ENCODE results near the gene LAD1.

The LAD1 gene

DNA sequence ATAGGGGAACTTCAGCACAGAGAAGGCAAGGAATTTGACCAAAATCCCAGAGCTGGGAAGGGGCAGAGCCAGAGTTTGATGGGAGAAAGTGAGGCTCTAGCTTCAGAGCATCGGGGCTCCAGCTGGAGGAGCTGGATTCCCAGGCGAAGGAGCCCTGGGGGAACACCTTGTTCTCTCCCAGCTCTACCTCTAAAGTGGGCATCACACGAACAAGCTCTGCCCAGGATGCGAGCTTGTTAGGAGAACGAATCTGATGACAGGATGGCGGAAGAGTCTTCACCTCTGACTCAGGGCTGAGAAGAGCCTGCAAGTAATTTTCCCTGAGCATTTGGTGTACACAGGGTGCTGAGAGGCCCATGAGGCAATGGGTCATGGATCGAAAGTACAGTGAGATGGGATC lies 43.7 kb downstream of the LAD1 start:
- Histone ChIP-seq H3F3A (ENCODE audit: insufficient read depth, low read length) (no peaks in the 10 kb centered on the region), H3K79me2 (ENCODE audit: insufficient read depth, low read length) (no peaks in the 10 kb centered on the region), H3K27me3 (ENCODE audit: insufficient read depth, low read length) (no peaks in the 10 kb centered on the region), H3K9me2 (ENCODE audit: low read depth, low read length) (no peaks in the 10 kb centered on the region), H3K9me3 (ENCODE audit: low read length) (no peaks in the 10 kb centered on the region), H2AFZ (ENCODE audit: low read length) (no peak overlapping the region), H3K27ac (ENCODE audit: low read depth, low read length, poor library complexity, severe bottlenecking) (no peak overlapping the region), H4K20me1 (ENCODE audit: insufficient read depth, low read length) (no peaks in the 10 kb centered on the region), H3K36me3 (ENCODE audit: insufficient read depth, low read length) (no peaks in the 10 kb centered on the region), H3K4me1 (ENCODE audit: insufficient read depth, low read length, severe bottlenecking) (no peaks in the 10 kb centered on the region), H3K4me2 (ENCODE audit: low read length) (no peak overlapping the region), H3K9ac (ENCODE audit: low read length) (no peak overlapping the region), H3K4me3 (ENCODE audit: low read depth, low read length, poor library complexity, severe bottlenecking) (no peak overlapping the region)
- no peak for TF ChIP-seq EZH2 (IDR thresholded peaks at IDR 0.05; ENCODE audit: borderline replicate concordance, low read length)
- TF ChIP-seq, protein P1, sequence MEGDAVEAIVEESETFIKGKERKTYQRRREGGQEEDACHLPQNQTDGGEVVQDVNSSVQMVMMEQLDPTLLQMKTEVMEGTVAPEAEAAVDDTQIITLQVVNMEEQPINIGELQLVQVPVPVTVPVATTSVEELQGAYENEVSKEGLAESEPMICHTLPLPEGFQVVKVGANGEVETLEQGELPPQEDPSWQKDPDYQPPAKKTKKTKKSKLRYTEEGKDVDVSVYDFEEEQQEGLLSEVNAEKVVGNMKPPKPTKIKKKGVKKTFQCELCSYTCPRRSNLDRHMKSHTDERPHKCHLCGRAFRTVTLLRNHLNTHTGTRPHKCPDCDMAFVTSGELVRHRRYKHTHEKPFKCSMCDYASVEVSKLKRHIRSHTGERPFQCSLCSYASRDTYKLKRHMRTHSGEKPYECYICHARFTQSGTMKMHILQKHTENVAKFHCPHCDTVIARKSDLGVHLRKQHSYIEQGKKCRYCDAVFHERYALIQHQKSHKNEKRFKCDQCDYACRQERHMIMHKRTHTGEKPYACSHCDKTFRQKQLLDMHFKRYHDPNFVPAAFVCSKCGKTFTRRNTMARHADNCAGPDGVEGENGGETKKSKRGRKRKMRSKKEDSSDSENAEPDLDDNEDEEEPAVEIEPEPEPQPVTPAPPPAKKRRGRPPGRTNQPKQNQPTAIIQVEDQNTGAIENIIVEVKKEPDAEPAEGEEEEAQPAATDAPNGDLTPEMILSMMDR (IDR thresholded peaks at IDR 0.05; ENCODE audit: low read length) = no peak

DNA sequence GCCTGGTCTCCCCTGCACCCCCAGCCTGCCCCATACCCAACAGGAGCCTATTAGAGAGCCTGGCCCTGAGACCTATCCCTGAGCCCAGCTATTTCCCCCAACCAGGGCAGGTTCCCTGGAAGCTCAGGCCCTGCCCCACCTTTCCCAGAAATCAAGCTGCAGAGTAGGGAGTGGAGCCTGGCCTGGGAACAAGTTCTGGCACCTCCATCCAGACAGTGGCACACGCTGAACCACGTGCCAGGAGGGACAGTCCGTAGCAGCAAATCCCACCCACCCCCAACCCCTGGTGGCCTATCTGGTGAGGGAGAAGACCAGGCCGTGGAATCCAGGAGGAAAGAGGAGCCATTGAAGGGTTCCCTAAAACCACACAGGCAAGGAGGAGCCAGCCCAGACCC lies 44.2 kb downstream of the LAD1 start:
- TF ChIP-seq, protein P1 (IDR thresholded peaks at IDR 0.05; ENCODE audit: low read length) = no peak
- no peak for TF ChIP-seq EZH2 (IDR thresholded peaks at IDR 0.05; ENCODE audit: borderline replicate concordance, low read length)
- Histone ChIP-seq H3K4me1 (ENCODE audit: insufficient read depth, low read length, severe bottlenecking) (no peaks in the 10 kb centered on the region), H3F3A (ENCODE audit: insufficient read depth, low read length) (no peaks in the 10 kb centered on the region), H3K36me3 (ENCODE audit: insufficient read depth, low read length) (no peaks in the 10 kb centered on the region), H3K9ac (ENCODE audit: low read length) (no peak overlapping the region), H3K9me3 (ENCODE audit: low read length) (no peaks in the 10 kb centered on the region), H3K79me2 (ENCODE audit: insufficient read depth, low read length) (no peaks in the 10 kb centered on the region), H3K27ac (ENCODE audit: low read depth, low read length, poor library complexity, severe bottlenecking) (no peak overlapping the region), H3K27me3 (ENCODE audit: insufficient read depth, low read length) (no peaks in the 10 kb centered on the region), H4K20me1 (ENCODE audit: insufficient read depth, low read length) (no peaks in the 10 kb centered on the region), H3K4me2 (ENCODE audit: low read length) (no peak overlapping the region), H3K4me3 (ENCODE audit: low read depth, low read length, poor library complexity, severe bottlenecking) (no peak overlapping the region), H3K9me2 (ENCODE audit: low read depth, low read length) (no peaks in the 10 kb centered on the region), H2AFZ (ENCODE audit: low read length) (no peak overlapping the region)

DNA sequence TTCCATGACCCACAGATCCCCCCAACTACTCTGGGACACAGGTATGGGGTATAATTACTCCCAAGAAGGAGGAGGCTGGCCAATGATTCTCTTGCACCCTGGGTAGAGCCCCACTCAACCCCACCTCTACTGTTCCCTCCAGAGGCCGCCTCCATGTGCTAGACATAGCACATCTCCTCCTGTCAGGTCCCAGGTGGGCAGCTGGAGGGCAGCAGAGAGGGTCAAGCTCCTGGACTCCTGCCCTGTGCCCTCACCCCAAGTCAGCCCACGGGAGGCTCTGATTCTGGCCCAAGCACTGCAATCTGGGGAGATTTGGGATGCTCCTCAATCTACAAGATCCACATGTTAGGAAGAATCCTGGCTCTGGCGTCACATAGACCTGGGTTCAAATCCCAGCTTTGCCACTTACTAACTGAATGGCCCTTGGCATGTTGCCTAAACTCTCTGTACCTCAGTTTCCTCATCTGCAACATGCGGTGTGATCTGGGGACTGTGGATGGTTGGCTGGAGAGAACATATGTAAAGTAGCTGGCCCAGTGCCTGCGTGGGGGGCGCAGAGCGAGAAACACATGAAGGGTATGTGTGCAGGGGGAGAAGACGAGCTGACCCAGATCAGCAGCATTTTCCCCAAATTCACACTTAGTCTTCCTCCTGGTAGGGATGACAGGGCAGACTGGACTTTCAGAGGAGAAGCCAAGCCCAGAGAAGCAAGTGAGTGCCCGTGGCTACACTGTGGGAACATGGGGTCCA lies 44.8 kb downstream of the LAD1 start:
- TF ChIP-seq, protein P1 (IDR thresholded peaks at IDR 0.05; ENCODE audit: low read length) = no peak
- TF ChIP-seq EZH2 (IDR thresholded peaks at IDR 0.05; ENCODE audit: borderline replicate concordance, low read length) = no peak
- no peaks in the 10 kb centered on the region for H3K9me3 ChIP-seq (ENCODE audit: low read length)
- no peaks in the 10 kb centered on the region for H4K20me1 ChIP-seq (ENCODE audit: insufficient read depth, low read length)
- no peak overlapping the region for H2AFZ ChIP-seq (ENCODE audit: low read length)
- H3K27ac ChIP-seq (ENCODE audit: low read depth, low read length, poor library complexity, severe bottlenecking) = no peak overlapping the region
- no peak overlapping the region for H3K4me3 ChIP-seq (ENCODE audit: low read depth, low read length, poor library complexity, severe bottlenecking)
- no peak overlapping the region for H3K9ac ChIP-seq (ENCODE audit: low read length)
- H3K27me3 ChIP-seq (ENCODE audit: insufficient read depth, low read length) = no peaks in the 10 kb centered on the region
- no peaks in the 10 kb centered on the region for H3K79me2 ChIP-seq (ENCODE audit: insufficient read depth, low read length)
- no peaks in the 10 kb centered on the region for H3F3A ChIP-seq (ENCODE audit: insufficient read depth, low read length)
- no peak overlapping the region for H3K4me2 ChIP-seq (ENCODE audit: low read length)
- H3K36me3 ChIP-seq (ENCODE audit: insufficient read depth, low read length) = no peaks in the 10 kb centered on the region
- H3K4me1 ChIP-seq (ENCODE audit: insufficient read depth, low read length, severe bottlenecking) = no peaks in the 10 kb centered on the region
- no peaks in the 10 kb centered on the region for H3K9me2 ChIP-seq (ENCODE audit: low read depth, low read length)

All from OCI-LY1 (cell line).